Measurements from ENCODE around the gene RABGAP1.

DNA sequence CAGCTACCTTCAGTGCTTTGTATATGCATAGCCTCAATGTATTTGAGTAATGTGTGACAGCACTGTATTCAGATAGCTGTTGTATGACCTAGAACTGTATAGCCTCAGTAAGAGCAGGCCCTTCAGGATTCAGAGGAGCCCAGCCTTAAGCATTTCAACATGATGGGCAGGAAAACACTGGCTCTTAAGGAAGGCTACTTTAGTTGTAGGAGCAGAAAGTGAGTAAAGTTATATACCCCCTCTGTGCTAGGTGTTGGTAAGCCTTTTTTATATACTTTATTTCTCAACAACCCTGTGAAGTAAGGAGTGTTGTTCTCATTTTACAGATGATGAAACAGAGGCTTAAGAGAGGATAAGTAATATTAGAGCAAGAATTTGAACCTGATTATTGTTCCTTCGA, 91.1 kb downstream of the RABGAP1 start:
- TF ChIP-seq, protein P1, sequence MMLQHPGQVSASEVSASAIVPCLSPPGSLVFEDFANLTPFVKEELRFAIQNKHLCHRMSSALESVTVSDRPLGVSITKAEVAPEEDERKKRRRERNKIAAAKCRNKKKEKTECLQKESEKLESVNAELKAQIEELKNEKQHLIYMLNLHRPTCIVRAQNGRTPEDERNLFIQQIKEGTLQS (IDR thresholded peaks at IDR 0.05; ENCODE audit: borderline replicate concordance, extremely low read depth, low read depth, low read length) = no peak
- TF ChIP-seq FOXM1 (IDR thresholded peaks at IDR 0.05; ENCODE audit: low read depth, low read length) (no peak), RBBP5 (conservative IDR thresholded peaks at IDR 0.05) (no peak), CBX3 (IDR thresholded peaks at IDR 0.05; ENCODE audit: borderline replicate concordance, low read depth) (no peak), YY1 (IDR thresholded peaks at IDR 0.05; ENCODE audit: low read depth, low read length) (no peak), ZNF24 (IDR thresholded peaks at IDR 0.05) (no peak)
- TF ChIP-seq, protein P2, sequence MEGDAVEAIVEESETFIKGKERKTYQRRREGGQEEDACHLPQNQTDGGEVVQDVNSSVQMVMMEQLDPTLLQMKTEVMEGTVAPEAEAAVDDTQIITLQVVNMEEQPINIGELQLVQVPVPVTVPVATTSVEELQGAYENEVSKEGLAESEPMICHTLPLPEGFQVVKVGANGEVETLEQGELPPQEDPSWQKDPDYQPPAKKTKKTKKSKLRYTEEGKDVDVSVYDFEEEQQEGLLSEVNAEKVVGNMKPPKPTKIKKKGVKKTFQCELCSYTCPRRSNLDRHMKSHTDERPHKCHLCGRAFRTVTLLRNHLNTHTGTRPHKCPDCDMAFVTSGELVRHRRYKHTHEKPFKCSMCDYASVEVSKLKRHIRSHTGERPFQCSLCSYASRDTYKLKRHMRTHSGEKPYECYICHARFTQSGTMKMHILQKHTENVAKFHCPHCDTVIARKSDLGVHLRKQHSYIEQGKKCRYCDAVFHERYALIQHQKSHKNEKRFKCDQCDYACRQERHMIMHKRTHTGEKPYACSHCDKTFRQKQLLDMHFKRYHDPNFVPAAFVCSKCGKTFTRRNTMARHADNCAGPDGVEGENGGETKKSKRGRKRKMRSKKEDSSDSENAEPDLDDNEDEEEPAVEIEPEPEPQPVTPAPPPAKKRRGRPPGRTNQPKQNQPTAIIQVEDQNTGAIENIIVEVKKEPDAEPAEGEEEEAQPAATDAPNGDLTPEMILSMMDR (IDR thresholded peaks at IDR 0.05 in 2 of 3, conservative IDR thresholded peaks at IDR 0.05 in 1 of 3; ENCODE audit: control insufficient read depth in 2 of 3, extremely low read depth in 1 of 3, insufficient read depth in 1 of 3, low read depth in 3 of 3, low read length in 3 of 3) = no peak
- TF ChIP-seq, protein P3, sequence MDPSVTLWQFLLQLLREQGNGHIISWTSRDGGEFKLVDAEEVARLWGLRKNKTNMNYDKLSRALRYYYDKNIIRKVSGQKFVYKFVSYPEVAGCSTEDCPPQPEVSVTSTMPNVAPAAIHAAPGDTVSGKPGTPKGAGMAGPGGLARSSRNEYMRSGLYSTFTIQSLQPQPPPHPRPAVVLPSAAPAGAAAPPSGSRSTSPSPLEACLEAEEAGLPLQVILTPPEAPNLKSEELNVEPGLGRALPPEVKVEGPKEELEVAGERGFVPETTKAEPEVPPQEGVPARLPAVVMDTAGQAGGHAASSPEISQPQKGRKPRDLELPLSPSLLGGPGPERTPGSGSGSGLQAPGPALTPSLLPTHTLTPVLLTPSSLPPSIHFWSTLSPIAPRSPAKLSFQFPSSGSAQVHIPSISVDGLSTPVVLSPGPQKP (IDR thresholded peaks at IDR 0.05; ENCODE audit: low read depth, low read length) = no peak
